Measurements from ENCODE around the gene SEC14L5.

The SEC14L5 gene

GRCh38 chr16:4994719-4995434 lies 36.7 kb downstream of the SEC14L5 start:
- Mint-ChIP-seq H3K27me3 (ENCODE audit: low read depth) (peaks cover 30% of the 10 kb centered on the region), H3K4me1 (no peaks in the 10 kb centered on the region), H3K27ac (no peak overlapping the region), H3K9me3 (no peaks in the 10 kb centered on the region), H3K4me3 (no peak overlapping the region), H3K36me3 (ENCODE audit: low read depth) (no peaks in the 10 kb centered on the region)
- TF ChIP-seq CTCF (IDR thresholded peaks at IDR 0.05; ENCODE audit: unreplicated experiment in 3 of 3): no peak

- H3K4me3 Mint-ChIP-seq: no peak overlapping the region
- no peaks in the 10 kb centered on the region for H3K36me3 Mint-ChIP-seq (ENCODE audit: low read depth)
- peaks cover 13% of the 10 kb centered on the region for H3K27me3 Mint-ChIP-seq (ENCODE audit: low read depth)
- no peak for TF ChIP-seq CTCF (IDR thresholded peaks at IDR 0.05; ENCODE audit: unreplicated experiment in 3 of 3)
- no peaks in the 10 kb centered on the region for H3K4me1 Mint-ChIP-seq
- H3K27ac Mint-ChIP-seq: no peak overlapping the region
- no peaks in the 10 kb centered on the region for H3K9me3 Mint-ChIP-seq
Observed at GRCh38 chr16:5000573-5001001, 42.5 kb downstream of the SEC14L5 start.

GRCh38 chr16:5001571-5001970 lies 43.4 kb downstream of the SEC14L5 start:
- no peak overlapping the region for H3K4me3 Mint-ChIP-seq
- no peaks in the 10 kb centered on the region for H3K4me1 Mint-ChIP-seq
- H3K9me3 Mint-ChIP-seq: no peaks in the 10 kb centered on the region
- H3K36me3 Mint-ChIP-seq (ENCODE audit: low read depth): no peaks in the 10 kb centered on the region
- peaks cover 13% of the 10 kb centered on the region for H3K27me3 Mint-ChIP-seq (ENCODE audit: low read depth)
- no peak overlapping the region for H3K27ac Mint-ChIP-seq
- TF ChIP-seq CTCF (IDR thresholded peaks at IDR 0.05; ENCODE audit: unreplicated experiment in 3 of 3): no peak

GRCh38 chr16:5001986-5002385 lies 43.9 kb downstream of the SEC14L5 start:
- Mint-ChIP-seq H3K4me1 (no peaks in the 10 kb centered on the region), H3K27ac (no peak overlapping the region), H3K9me3 (no peaks in the 10 kb centered on the region), H3K4me3 (no peak overlapping the region), H3K27me3 (ENCODE audit: low read depth) (peaks cover 13% of the 10 kb centered on the region), H3K36me3 (ENCODE audit: low read depth) (no peaks in the 10 kb centered on the region)
- no peak for TF ChIP-seq CTCF (IDR thresholded peaks at IDR 0.05; ENCODE audit: unreplicated experiment in 3 of 3)

GRCh38 chr16:5002699-5003143 lies 44.6 kb downstream of the SEC14L5 start:
- peaks cover 9% of the 10 kb centered on the region for H3K27me3 Mint-ChIP-seq (ENCODE audit: low read depth)

More at GRCh38 chr16:5002699-5003143, 44.6 kb downstream of the SEC14L5 start:
- no peaks in the 10 kb centered on the region for H3K9me3 Mint-ChIP-seq
- no peaks in the 10 kb centered on the region for H3K36me3 Mint-ChIP-seq (ENCODE audit: low read depth)
- H3K4me3 Mint-ChIP-seq: no peak overlapping the region
- TF ChIP-seq CTCF (IDR thresholded peaks at IDR 0.05; ENCODE audit: unreplicated experiment in 3 of 3): no peak
- no peaks in the 10 kb centered on the region for H3K4me1 Mint-ChIP-seq
- H3K27ac Mint-ChIP-seq: no peak overlapping the region
